GM18868 (cell line): ENCODE data around the gene RALGAPA1.
"Not testable (repeated sequence)": the region's sequence is repeated elsewhere in the genome, so short reads cannot be mapped to it uniquely, and the experiment has no call there.

Experiments
- ATAC-seq: cut with Tn5 transposase; IDR thresholded peaks from one replicate; pipeline ENCODE4 v1.9.1; 2021; ENCODE audit warnings: mild to moderate bottlenecking, moderate library complexity; ENCODE audit not compliant: unreplicated experiment

Gene RALGAPA1

DNA sequence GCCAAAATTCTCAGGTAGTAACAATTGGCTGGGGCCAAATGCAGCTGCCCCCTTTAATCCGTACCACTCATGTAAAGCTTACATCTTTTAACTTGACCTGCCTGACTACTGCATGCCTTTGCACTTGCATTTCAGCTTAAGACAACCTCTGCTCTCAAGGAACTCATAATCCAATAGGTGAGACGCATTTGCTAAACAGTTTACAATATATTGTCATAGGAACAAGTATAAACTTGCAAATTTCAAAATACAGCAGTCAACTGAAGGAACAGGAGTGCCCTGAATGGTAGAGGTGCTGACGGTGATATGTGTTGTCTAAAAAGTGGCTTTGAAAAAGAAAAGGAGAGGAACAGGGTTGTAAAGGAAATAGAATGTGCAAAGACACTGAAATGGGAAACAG lies 13.4 kb upstream of the RALGAPA1 start:
- ATAC-seq, result no peak

DNA sequence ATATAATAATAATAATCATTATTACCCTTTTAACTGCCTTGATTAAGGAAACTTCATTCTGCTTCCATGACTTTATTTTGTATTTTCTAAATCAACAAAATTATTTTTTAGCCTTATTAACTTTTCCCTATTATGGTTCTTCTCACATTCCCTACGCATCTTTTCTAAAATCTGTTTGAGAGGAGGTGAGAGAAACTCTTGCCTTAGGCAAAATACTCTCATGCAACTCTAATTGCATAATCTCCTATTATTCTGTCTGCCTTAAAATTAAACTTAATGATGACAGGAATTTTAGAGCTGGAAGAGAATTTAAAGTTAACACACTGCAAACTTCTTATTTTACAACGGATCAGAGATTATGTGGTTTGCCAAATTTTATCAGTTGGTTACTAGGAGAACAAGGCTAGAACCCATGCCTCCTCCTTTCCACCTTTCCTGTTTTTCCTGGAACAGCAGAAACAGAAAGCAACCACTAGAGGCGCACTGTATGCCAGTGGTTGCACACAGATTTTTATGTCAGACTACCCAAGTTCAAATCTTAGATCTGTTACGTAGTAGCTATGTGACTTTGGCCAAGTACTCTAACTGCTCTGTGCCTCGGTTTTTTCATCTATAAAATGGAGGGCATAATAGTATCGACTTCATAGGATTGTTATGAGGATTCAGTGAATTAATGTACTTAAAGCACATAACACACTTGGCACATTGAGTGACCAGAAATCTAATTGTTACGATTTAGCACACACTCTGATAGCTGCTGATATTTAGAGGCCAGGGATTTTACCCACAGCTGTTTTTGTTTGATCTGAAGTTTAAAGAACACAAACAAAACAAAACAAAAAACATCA lies 12.7 kb upstream of the RALGAPA1 start:
- ATAC-seq, result no peak

GRCh38 chr14:35819591-35820540 lies 10.8 kb upstream of the RALGAPA1 start:
- ATAC-seq, result no peak

DNA sequence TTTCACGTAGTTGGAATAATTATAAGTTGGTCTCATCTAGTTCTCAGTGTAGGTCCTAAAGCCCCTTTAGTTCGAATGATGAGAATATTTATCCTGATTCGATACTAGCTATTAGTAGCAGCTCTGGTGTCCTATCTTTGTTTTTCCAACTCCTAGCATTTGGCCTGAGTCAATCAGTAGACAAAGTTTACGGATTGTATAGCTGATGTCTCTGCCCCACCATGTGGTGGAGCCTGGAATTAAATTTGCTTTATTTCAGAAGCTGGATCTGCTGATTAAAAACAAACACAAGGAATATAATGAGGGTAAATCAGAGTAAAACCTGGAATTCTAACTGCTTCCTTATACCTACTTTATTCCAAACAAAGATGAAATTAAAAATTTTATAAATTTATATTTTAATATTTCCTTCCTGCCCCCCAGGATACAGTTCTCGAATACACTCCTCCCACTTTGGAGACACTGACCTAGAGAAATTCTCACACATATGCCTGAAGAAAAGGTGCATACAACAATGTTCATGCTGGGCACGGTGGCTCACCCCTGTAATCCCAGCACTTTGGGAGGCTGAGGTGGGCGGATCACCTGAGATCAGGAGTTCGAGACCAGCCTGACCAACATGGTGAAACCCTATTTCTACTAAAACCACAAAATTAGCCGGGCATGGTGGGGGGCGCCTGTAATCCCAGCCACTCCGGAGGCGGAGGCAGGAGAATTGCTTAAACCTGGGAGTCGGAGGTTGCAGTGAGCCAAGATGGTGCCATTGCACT lies 9.4 kb upstream of the RALGAPA1 start:
- ATAC-seq, result no peak

DNA sequence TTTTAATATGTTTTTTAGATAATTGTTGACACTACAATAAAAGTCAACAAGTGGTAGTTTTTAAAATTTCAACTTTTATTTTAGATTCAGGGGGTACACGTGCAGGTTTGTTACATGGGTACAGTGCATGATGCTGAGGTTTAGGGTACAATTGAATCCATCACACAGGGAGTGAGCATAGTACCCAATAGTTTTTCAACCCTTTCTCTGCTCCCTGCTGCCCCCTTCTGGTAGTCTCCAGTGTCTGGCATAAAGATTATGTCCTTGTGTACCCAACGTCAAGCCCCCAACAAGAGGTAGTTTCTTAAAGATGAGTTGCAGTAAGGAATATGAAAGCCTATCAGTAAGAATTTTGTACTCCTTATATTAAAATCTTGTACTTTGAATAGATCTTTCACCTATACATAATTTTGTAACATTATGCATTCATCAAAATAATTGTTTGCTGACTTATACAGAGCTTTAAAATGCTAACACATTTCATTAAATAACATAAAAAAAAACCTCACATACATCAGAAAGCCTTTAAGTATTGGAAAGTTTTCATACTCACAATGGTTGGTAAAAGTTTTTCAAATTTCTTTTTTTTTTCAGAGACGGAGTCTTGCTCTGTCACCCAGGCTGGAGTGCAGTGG lies 5.4 kb upstream of the RALGAPA1 start:
- ATAC-seq, result peak; percentile 91

DNA sequence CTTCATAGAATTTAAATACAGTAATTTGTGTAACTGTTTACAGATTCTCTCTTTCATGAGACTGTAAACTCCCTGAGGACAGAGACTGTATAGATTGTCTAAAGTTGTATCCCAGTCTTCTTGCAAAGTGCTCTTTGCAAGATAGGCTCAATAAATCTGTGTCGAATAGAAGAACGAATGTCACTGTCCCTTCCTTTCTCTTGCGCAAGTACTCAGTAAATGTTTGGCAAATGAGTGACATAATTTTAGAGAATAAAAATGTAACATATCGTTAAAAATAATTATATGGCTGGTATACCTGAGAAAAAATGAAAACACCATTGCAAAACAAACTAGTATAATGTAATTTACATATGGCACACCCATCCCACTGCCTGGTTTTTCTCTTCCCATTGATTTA lies 1.9 kb upstream of the RALGAPA1 start:
- no peak for ATAC-seq

- ATAC-seq, result no peak
Measured at GRCh38 chr14:35809597-35809996, 502 bp upstream of the RALGAPA1 start.

DNA sequence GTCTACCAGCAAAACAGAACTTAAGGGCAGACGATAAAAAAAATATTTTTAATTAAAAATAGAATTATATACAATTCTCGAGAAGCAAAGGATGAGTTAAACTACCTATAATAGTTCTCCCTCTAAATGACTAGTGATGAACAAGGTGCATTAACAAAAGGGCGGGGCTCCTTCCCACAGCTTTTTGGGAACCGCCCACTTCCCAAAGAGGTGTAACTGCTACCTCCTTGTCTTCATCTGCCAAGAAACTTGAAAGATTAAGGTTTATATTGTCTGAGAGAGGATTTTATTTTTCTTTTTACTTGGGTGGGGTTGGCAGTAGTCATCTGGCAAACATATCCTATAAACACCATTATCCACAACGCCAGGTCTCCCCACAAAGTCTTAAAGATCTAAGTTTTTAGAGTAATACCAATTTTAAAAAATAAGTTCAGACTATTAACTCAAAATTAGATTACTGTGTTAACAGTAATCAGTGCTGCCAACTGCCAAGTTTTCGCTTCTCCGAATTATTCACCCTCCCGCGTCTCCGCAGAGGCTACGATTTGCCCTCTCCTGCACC lies 938 bp downstream of the RALGAPA1 start:
- no peak for ATAC-seq

DNA sequence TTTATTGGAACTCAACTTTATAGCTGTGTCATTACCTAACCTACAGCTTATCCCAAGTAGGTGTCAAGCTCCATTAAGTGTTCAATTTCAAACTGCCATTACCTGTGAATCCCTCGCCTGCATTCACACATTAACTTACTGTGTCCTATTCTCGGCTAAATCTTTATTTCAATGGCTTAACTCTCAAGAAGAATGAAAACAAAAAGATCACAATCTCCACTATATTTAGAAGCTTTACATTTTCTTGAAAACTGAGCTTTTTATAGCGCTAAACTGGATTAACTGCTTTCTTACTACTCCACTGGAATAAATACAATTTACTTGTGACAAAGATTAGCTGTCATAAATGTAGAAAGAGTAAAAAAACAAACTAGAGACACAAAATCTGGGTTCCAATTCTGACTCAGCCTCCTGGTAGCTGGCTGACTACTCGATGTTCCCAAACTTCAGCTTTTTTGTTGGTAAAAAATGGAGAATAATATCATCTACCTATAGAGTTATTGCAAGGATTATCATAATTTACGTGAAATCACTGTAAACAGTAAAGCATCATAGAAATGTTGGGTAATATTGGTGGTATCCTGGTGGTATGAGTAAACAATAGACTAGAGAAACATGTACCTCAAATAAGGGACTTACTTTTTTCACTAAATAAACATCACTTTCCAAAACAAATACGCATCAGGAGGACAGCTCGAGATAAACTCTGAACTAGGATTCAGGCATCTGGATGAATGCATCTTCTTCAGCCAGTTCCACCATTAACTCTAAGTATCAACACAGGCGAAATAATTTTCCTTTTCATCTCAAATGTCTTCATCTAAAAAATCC lies 1.7 kb downstream of the RALGAPA1 start:
- no peak for ATAC-seq

- ATAC-seq, result no peak
Measured at GRCh38 chr14:35806006-35806907, 2.8 kb downstream of the RALGAPA1 start.

GRCh38 chr14:35797796-35798195 lies 11.3 kb downstream of the RALGAPA1 start:
- no peak for ATAC-seq

DNA sequence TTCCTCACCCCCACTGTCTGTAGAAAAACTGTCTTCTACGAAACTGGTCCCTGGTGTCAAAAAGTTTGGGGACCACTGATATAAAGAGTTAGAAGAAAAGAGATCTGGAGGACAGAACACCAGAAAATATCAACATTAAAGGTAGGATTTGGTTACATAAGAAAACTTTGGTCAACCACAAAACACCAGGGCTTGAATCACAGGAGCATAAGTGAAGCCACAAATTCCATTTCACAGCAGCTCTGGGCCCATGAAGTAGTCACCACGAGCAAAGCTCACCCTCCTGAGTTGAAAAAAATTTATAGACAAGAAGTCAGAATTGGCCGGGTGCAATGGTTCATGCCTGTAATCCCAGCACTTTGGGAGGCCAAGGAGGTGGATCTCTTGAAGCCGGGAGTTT lies 19.4 kb downstream of the RALGAPA1 start:
- ATAC-seq, result no peak

DNA sequence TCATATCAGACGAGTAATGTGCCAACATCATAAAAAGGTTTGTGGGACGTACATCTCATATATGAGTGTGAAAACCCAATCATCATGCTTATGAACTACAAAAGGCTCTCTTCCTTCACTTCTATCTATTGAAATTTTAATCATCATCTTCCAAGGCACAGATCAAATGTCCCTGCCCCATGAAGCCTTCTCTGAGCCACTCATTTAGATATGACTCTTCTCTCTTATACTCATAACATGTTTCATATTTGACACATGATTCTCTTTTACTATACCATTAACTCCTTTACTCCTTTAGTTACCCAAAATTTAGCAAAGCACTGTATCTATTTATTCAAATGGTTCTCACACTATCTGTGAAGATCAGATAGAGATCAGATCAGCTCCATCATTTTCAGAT lies 22.2 kb downstream of the RALGAPA1 start:
- no peak for ATAC-seq

DNA sequence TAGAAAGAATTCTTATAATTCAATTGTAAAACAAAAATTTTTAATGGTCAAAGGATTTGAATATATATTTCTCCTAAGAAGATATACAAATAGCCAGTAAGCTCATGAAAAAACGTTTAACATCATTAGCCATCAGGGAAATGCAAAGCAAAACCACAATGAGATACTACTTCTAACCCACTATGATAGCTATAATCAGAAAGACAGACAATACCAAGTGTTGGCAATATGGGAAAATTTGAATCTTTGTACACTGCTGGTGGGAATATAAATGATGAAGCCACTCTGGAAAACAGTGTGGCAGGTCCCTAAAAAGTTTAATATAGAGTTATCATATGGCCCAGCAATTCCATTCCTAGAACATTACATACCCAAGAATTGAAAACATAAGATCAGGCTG lies 25.4 kb downstream of the RALGAPA1 start:
- ATAC-seq, result no peak

DNA sequence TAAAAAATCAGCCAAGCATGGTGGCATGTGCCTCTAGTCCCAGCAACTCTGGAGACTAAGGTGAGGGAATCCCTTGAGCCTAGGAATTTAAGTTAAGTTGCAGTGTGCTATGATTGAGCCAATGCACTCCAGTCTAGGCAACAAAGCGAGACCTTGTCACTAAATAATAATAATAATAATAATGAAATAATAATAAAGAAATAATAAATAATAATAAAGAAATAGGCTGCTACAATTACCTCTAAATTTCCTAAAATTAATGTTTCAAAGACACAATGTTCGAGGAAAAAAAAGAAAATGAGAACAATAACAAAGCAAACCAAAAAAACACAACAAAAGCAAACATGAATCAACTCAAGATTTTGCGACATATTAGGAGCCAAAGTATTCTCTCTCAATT lies 29.7 kb downstream of the RALGAPA1 start:
- no peak for ATAC-seq

- not testable (repeated sequence) for ATAC-seq
Measured at GRCh38 chr14:35777550-35777949, 31.5 kb downstream of the RALGAPA1 start.

DNA sequence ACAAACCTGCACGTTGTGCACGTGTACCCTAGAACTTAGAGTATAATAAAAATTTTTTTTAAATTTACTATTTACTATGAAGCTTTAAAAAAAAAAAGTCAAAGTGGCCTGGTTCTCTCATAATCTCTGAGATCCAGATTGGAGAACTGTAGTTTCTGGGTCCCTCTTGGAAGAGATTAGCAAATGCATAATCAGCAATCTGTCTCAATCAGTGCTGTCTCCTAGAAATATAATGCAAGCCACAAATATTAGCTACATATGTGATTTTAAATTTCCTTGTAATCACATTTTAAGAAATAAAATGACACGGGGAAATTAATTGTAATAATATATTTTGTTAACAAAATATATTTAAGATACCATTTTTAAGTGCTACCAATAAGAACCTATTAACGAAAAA lies 32.3 kb downstream of the RALGAPA1 start:
- ATAC-seq, result no peak

GRCh38 chr14:35776085-35776484 lies 33.0 kb downstream of the RALGAPA1 start:
- not testable (repeated sequence) for ATAC-seq
